Heart right ventricle (tissue), 16 donors: ENCODE measurements around the gene C19orf67. TPM values are rescaled to one million over a fixed set of nuclear protein-coding genes. Genes with fewer than 3 reads are reported as not detected.

ENCODE experiments used
- ATAC-seq, 8 donors: fragments of 200-7000 bp; cut with Tn5 transposase; one replicate each; pipeline ENCODE4 v1.9.1; 2020; ENCODE audit warnings: mild to moderate bottlenecking in 8 of 8, moderate library complexity in 8 of 8, moderate number of reproducible peaks in 1 of 8
- DNase-seq, 2 donors: peaks; one replicate each; pipeline ENCODE4 v3.0.0-alpha.2; 2020
- H3K27ac ChIP-seq, 10 donors: fragments of 200-600 bp; sonication (generic) in 2 of 10; one replicate each; pipeline versions ENCODE4 v1.5.0 to v1.8.0; 2020 to 2022; ENCODE audit warnings: mild to moderate bottlenecking in 3 of 10
- H3K27me3 ChIP-seq, 7 donors: fragments of 200-600 bp; one replicate each; pipeline ENCODE4 v1.8.0; 2021 to 2022; ENCODE audit warnings: mild to moderate bottlenecking in 2 of 7
- H3K36me3 ChIP-seq, 9 donors: fragments of 200-600 bp; sonication (generic) in 1 of 9; one replicate each; pipeline versions ENCODE4 v1.5.0 to v1.8.0; 2020 to 2022; ENCODE audit warnings: mild to moderate bottlenecking in 2 of 9
- H3K4me1 ChIP-seq, 9 donors: fragments of 200-600 bp; sonication (generic) in 1 of 9; one replicate each; pipeline versions ENCODE4 v1.5.0 to v1.8.0; 2020 to 2022; ENCODE audit warnings: mild to moderate bottlenecking in 4 of 9
- H3K4me3 ChIP-seq, 10 donors: fragments of 200-600 bp; sonication (generic) in 2 of 10; one replicate each; pipeline versions ENCODE4 v1.5.0 to v1.8.0; 2020 to 2022; ENCODE audit warnings: mild to moderate bottlenecking in 7 of 10, moderate library complexity in 2 of 10
- H3K9me3 ChIP-seq, 11 donors: fragments of 200-600 bp in 10 of 11; sonication (generic) in 2 of 11; one replicate each; pipeline versions ENCODE4 v1.5.0 to v1.8.0; 2013 to 2022; ENCODE audit warnings: mild to moderate bottlenecking in 2 of 11, control low read depth in 1 of 11, moderate library complexity in 1 of 11
- CTCF ChIP-seq, 9 donors: fragments of 200-600 bp; sonication (generic) in 2 of 9; IDR thresholded peaks; one replicate each; pipeline versions ENCODE4 v1.5.0 to v1.8.0; 2021 to 2022; ENCODE audit warnings: antibody characterized with exemption in 9 of 9, mild to moderate bottlenecking in 5 of 9, moderate library complexity in 1 of 9
- WGBS, 2 donors: extraction: QIAGEN DNeasy Blood & Tissue Kit; methylation state at CpG; one replicate each; pipeline ENCODE4 v1.1.7; 2013; ENCODE audit warnings: inconsistent platforms in 1 of 2; 5-methylcytosine and 5-hydroxymethylcytosine counted together
- intact Hi-C, 10 donors: fragments of 100-400 bp; cut with DNase I; formaldehyde crosslinking; loops; one replicate each; pipeline versions ENCODE4 v1.11.1 to v1.14.2; 2022
- polyA plus RNA-seq, 2 donors: library from polyadenylated mRNA; stranded (reverse); fragments of 200-250 nt; gene quantifications; one replicate each; pipeline ENCODE4 v1.2.3, GENCODE V29; 2013
- total RNA-seq, 10 donors: library from RNA; stranded (reverse); fragmentation: NEBNext Ultra II Directional in 3 of 10; extraction: Animal tissue kit (Norgen Biotek cat#: 25700) in 3 of 10; gene quantifications; one replicate each; pipeline versions ENCODE4 v1.2.1 to v1.2.4, GENCODE V29; 2021 to 2023
- donor health status: Arrhythmogenic right ventricular cardiomyopathy.
- donor health status: ischemic (EF 13 %, LVEDD 7.1; RV severe dilation, severe dysfunction).
- donor health status: healthy with polysubstance abuse.
- donor health status: DM: no; HTN: yes; CAD: no.
- donor health status: DM: no; HTN: no; CAD: no.
- donor health status: ischemic (EF 25% LVEDD 6.9; RV normal size, moderate dysfunction).
- donor health status: ischemic (EF 25% LVEDD 5.7; RV mildly dilated, moderate dysfunction).
- donor health status: healthy.
- donor health status: DM: yes; HTN: yes; CAD: no.
- donor health status: Ischemic cardiomyopathy.
- donor health status: ischemic (EF 35%, LVEDD 5.7; RV mildly dilated, moderate dysfunction).
- donor health status: nonischemic (EF 11% LVEDD 7.7; RV severe dilation, severe dysfunction).
- donor health status: DM: yes; HTN: yes; CAD: no.
- donor health status: PGD.
- donor health status: ischemic (EF 29% LVEDD 5.4; RV normal size, mild dysfunction).
- donor health status: nonischemic (EF 23%, LVEDD 6.1; RV moderate dilation, normal function).

The C19orf67 gene
- total and polyA plus RNA-seq, 12 donors, result not detected

GRCh38 chr19:14091813-14092462 lies 6.4 kb upstream of the C19orf67 start:
- DNase-seq (no peak), ATAC-seq (peak in 4 of 8 donors; percentile 0 to 13 (median 6))
- Histone ChIP-seq H3K4me3 (peak overlapping the region; percentile 73 to 95 (median 80)), H3K4me1 (peaks cover 0 to 19% (median 16%) of the 10 kb centered on the region in 9 donors), H3K9me3 (peaks cover 0 to 12% (median 8%) of the 10 kb centered on the region in 11 donors), H3K27ac (peak overlapping the region in 9 of 10 donors; percentile 88 to 99 (median 96)), H3K27me3 (no peaks in the 10 kb centered on the region), H3K36me3 (peaks cover 0 to 49% (median 13%) of the 10 kb centered on the region in 9 donors)
- WGBS, 2 donors, result 23 to 28% methylated on average over 15 of the region's 15 CpGs
- intact Hi-C loops, result loop anchor here in 2 of 10 donors (2.0 to 5.0 kb wide), 2 partner anchors 25 to 45 kb away; partner anchors contain the start of genes ASF1B (in 1 of the 2) and PRKACA (in 1 of the 2)
- no peak for TF ChIP-seq CTCF (IDR thresholded peaks at IDR 0.05)

GRCh38 chr19:14091081-14091812 lies 5.7 kb upstream of the C19orf67 start:
- ATAC-seq (peak; percentile 69 to 90 (median 82)), DNase-seq (peak in 1 of 2 donors; percentile 56)
- peaks cover 0 to 19% (median 16%) of the 10 kb centered on the region in 9 donors for H3K4me1 ChIP-seq
- WGBS, 2 donors, result 0 to 1% methylated on average over 42 to 60 of the region's 72 CpGs
- peaks cover 0 to 12% (median 8%) of the 10 kb centered on the region in 11 donors for H3K9me3 ChIP-seq
- H3K4me3 ChIP-seq, result peak overlapping the region; percentile 73 to 95 (median 80)
- peak in 5 of 9 donors; percentile 19 to 54 (median 46) for TF ChIP-seq CTCF (IDR thresholded peaks at IDR 0.05)
- intact Hi-C loops, result loop anchor here in 2 of 10 donors (2.0 to 5.0 kb wide), 2 partner anchors 26 to 46 kb away; partner anchors contain the start of genes ASF1B (in 1 of the 2) and PRKACA (in 1 of the 2)
- peaks cover 0 to 48% (median 11%) of the 10 kb centered on the region in 9 donors for H3K36me3 ChIP-seq
- no peaks in the 10 kb centered on the region for H3K27me3 ChIP-seq
- H3K27ac ChIP-seq, result peak overlapping the region; percentile 88 to 99 (median 96)

GRCh38 chr19:14090509-14091080 lies 5.0 kb upstream of the C19orf67 start, which contains the start of gene SAMD1:
Gene SAMD1, minus strand, starts transcription at chr19:14090751.
- Histone ChIP-seq H3K27me3 (no peaks in the 10 kb centered on the region), H3K4me3 (peak within 1 kb of the TSS; percentile 73 to 95 (median 80)), H3K36me3 (peaks cover 0 to 41% (median 10%) of the 10 kb centered on the region in 9 donors), H3K9me3 (peaks cover 0 to 12% (median 8%) of the 10 kb centered on the region in 11 donors), H3K4me1 (peaks cover 0 to 19% (median 16%) of the 10 kb centered on the region in 9 donors), H3K27ac (peak within 1 kb of the TSS; percentile 88 to 99 (median 96))
- DNase-seq, result peak; percentile 93
- peak; percentile 46 to 80 (median 72) for ATAC-seq
- WGBS, 2 donors, result 0 to 1% methylated on average over 7 to 55 of the region's 65 CpGs
- intact Hi-C loops, result loop anchor here in 2 of 10 donors (2.0 to 5.0 kb wide), 2 partner anchors 26 to 47 kb away; partner anchors contain the start of genes ASF1B (in 1 of the 2) and PRKACA (in 1 of the 2)
- no peak for TF ChIP-seq CTCF (IDR thresholded peaks at IDR 0.05)
